Choroid plexus epithelial cell (primary cell): Measurements from ENCODE around the gene RYR3.

Experiments used
- DNase-seq: peaks from one replicate; pipeline ENCODE4 v3.0.0-alpha.2; 2010; ENCODE audit warnings: low read depth
- H3K4me3 ChIP-seq: 2 replicates; pipeline ENCODE4 v1.5.1; 2011; ENCODE audit warnings: low read depth, mild to moderate bottlenecking, control low read depth, low read length, moderate library complexity
- CTCF ChIP-seq: conservative IDR thresholded peaks from 2 replicates; pipeline ENCODE4 v1.5.1; 2011; ENCODE audit warnings: low read depth, mild to moderate bottlenecking, control low read depth, inconsistent platforms, low read length, moderate library complexity

The RYR3 gene

GRCh38 chr15:33304924-33305323 is 5.8 kb upstream of the RYR3 start:
- TF ChIP-seq CTCF, result no peak
- no peak for DNase-seq
- H3K4me3 ChIP-seq, result no peak overlapping the region

DNA sequence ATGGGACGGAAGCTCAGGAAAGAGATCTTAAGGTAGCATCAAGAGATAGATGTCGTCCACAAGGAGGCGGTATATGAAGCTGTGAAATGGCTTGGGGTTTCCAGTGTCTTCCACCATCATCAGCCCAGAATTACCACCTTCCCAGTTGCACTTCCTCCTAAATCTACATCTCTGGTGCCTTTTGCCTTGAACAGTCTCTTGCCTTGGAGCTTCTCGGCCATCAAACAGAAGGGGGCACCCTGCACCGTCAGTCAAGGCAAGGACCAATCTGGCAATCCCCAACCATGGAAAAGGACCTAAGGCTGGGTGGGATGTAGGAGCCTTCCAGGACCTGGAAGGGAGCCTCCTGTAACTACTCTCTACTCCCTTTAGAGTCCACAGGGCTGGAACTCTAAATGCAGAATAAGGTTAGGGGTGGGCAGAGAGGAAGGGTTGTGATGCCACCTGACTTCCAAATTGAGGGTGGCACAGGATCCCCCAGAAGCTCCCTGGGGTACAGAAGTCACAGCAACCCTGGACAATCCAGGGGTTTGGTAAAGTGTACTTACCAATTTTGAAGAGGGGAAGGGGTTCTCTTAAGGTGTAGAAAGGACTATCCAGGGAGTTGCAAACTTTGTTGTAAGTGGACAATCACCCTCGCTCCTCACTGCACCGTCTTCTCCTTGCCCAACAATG is 1.0 kb upstream of the RYR3 start:
- peak; percentile 5 for DNase-seq
- peak; percentile 24 for TF ChIP-seq CTCF
- H3K4me3 ChIP-seq, result no peak overlapping the region

DNA sequence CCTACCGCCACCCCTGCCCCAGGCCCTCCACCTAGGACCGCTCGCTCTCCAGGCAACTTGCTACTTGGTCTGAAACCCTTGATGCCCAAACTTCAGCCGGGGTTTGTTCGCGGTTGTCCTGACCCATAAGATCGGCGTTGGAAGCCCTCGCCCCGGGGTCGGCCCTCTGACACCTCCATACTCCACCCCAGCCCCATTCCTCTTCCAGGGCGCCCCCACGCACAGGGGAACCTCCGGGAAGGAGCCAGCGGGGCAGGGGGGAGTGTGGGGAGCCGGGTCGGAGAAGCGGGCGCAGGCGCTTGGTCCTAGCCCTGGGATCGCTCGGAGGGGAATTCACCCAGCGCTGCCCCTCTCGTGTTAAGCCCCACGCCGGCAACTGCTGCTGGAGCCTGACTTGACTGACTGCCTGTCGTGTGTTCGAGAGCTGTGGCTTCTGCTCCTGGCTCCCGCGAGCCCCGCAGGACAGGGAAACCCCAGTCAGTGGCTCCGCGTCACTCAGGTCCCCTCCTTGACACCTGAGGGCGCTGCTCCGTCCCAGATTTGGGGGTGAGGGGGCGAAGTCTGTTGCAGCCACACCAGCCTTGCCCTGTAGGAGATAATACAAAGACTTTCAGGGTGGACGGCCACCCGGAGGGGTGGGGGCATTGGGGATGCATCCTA is 675 bp downstream of the RYR3 start:
- no peak overlapping the region for H3K4me3 ChIP-seq
- DNase-seq, result no peak
- no peak for TF ChIP-seq CTCF

DNA sequence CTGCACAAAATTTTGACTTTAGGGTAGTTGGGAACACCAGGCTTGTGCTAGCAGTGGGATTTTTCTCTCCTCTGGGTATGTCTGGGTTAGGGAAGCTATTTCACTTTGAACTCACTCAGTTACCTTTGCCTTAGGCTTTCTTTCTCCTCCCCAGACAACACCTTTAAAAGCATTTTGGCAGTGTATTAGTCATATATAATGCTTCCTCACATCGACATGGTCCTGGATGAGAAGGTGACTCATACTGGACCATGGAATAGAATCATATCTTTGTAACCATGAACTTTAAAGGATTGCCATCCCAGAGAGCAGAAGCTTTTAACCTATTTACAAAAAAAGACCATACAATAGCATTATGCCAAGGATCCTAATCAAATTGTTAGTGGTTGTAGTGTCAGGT is 2.7 kb downstream of the RYR3 start:
- no peak for DNase-seq

DNA sequence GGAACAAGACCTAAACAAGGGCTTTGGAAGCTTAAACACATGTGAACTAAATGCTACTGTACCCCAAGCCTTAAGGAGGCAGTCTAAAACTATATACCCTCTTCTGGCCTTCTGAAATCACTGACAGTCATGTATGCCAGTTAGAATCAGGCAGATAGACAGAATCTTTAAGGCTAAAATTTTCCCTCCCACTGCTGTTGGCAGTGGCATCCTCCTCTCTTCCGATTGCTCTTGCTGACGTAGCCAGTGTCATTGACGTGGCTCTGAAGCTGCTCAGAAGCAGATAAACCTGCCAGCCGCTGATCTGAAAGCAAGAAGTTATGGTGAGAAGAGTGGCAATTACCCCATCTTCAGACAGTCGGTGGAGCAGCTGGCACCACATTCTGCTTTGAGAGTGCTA is 3.3 kb downstream of the RYR3 start:
- H3K4me3 ChIP-seq, result no peak overlapping the region
- DNase-seq, result no peak
- TF ChIP-seq CTCF, result no peak

More for the DNA sequence above, 2.7 kb downstream of the RYR3 start:
- H3K4me3 ChIP-seq, result no peak overlapping the region
- no peak for TF ChIP-seq CTCF

GRCh38 chr15:33315044-33315443 is 4.3 kb downstream of the RYR3 start:
- TF ChIP-seq CTCF, result no peak
- H3K4me3 ChIP-seq, result no peak overlapping the region
- DNase-seq, result no peak

DNA sequence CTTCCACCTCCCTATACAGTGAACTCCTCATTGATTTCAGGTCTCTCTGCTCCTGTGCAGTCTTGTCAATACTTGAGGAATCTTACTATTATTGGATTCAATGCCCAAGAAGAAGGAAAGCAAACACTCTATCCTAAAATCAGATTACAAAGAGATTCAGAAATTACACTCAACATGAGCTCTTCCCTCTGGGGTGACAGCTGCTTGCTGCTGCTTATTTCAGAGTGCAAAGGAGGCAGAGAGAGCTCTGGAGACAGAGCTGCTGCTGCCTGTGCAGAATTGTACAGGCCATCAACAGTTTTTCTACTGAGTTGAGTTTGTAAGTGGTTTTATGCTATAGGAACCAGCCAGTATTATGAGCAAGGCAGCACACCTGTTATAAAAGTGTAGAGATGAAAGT is 7.1 kb downstream of the RYR3 start:
- no peak for DNase-seq
- no peak for TF ChIP-seq CTCF
- H3K4me3 ChIP-seq, result no peak overlapping the region
